NT2/D1 (cell line): ENCODE measurements around the gene DPM2.

Source experiments
- SUZ12 ChIP-seq: IDR thresholded peaks from 2 replicates; pipeline ENCODE4 v1.6.1; 2011; ENCODE audit not compliant: insufficient read length, insufficient read depth; ENCODE audit errors: extremely low read depth
- YY1 ChIP-seq: IDR thresholded peaks from 2 replicates; pipeline ENCODE4 v1.6.1; 2011; ENCODE audit not compliant: insufficient read length, insufficient read depth
- ZNF274 ChIP-seq: IDR thresholded peaks from 2 replicates; pipeline ENCODE4 v1.6.1; 2011; ENCODE audit warnings: mild to moderate bottlenecking, low read depth, low read length

DNA sequence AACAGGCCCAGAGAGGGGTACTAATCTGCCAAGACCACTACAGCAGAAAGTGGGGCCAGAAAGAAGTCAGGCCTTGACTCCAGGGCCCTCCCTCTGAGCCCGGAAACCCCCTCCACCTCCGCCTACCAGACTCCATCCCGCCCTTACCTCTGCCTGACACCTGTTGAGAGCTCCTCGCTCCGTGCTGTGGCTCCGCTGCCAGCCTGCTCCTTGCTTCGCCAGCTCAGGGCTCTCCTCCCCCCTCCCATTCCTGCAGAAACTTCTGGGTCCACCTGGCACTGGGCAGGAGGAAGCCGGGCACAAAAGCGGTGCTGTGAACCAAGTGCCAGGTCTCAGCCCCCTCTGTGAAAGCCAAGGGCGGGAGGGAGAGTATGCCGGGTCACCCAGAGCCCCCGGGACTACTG, 31.9 kb downstream of the DPM2 start:
- TF ChIP-seq ZNF274 (no peak), SUZ12 (no peak), YY1 (no peak)
